HepG2 (cell line): ENCODE measurements around the gene ANKS1A. TPM values are rescaled to one million over a fixed set of nuclear protein-coding genes. Genes with fewer than 3 reads are reported as not detected.

Experiments
- ATAC-seq: fragments of 200-7000 bp; cut with Tn5 transposase; 3 replicates; pipeline ENCODE4 v1.9.1; 2020; ENCODE audit warnings: mild to moderate bottlenecking, moderate library complexity
- BruUV-seq: library from RNA; stranded (reverse); fragments of 400-500 nt; replicated peaks from 2 replicates; lab custom pipeline; 2021; lab: Mats Ljungman, UMichigan
- CTCF ChIA-PET: fragments of 300-600 bp; formaldehyde crosslinking; extraction: SDS; loops from one replicate; lab custom pipeline; 2021; ENCODE audit warnings: low total read pairs, inconsistent platforms, low intra/inter-chr PET ratio; lab: Yijun Ruan, JAX
- POLR2A ChIA-PET: fragments of 350-600 bp; sonication (Branson Sonifier 250); formaldehyde crosslinking; loops from one replicate; lab custom pipeline; 2020; ENCODE audit warnings: antibody characterized with exemption, inconsistent platforms; lab: Yijun Ruan, JAX
- DNase-seq: peaks from one replicate; pipeline ENCODE4 v3.0.0-alpha.2; 2015; ENCODE audit warnings: low spot score
- FAIRE-seq: peaks from 3 replicates; lab custom pipeline; 2011; peaks lifted over from hg19 to GRCh38; lab: Jason Lieb, UNC
- H2AFZ ChIP-seq: one replicate; pipeline ENCODE4 v1.6.1; 2011; ENCODE audit warnings: low read length, inconsistent platforms
- H3K27ac ChIP-seq: fragments of 300-600 bp; 3 replicates; pipeline ENCODE4 v1.8.0; 2011; ENCODE audit warnings: mixed run types, mild to moderate bottlenecking, mixed read lengths, low read length, inconsistent platforms; ENCODE audit not compliant: insufficient read depth; ENCODE audit errors: extremely low read length
- H3K27me3 ChIP-seq, 2 experiments: fragments of 200-600 bp in 1 of 2; 2 replicates in 1 of 2; 3 replicates in 1 of 2; pipeline versions ENCODE4 v1.6.0 to v1.8.0; 2011; ENCODE audit warnings: low read length in 2 of 2, mild to moderate bottlenecking in 2 of 2, moderate library complexity in 2 of 2, inconsistent platforms in 1 of 2; ENCODE audit not compliant: insufficient read depth in 2 of 2, control insufficient read depth in 1 of 2
- H3K36me3 ChIP-seq, 2 experiments: fragments of 200-600 bp in 1 of 2; replicated peaks in 1 of 2; 2 replicates in 1 of 2; 3 replicates in 1 of 2; pipeline versions ENCODE4 v1.5.1 to v1.8.0; 2011; ENCODE audit warnings: low read length in 2 of 2, inconsistent platforms in 1 of 2; ENCODE audit not compliant: insufficient read depth in 2 of 2, control insufficient read depth in 1 of 2
- H3K4me1 ChIP-seq: 2 replicates; pipeline ENCODE4 v1.5.1; 2012; ENCODE audit warnings: low read length, inconsistent platforms; ENCODE audit not compliant: insufficient read depth
- H3K4me2 ChIP-seq: 2 replicates; pipeline ENCODE4 v1.6.0; 2011; ENCODE audit warnings: low read depth, low read length, inconsistent platforms
- H3K4me3 ChIP-seq, 3 experiments: fragments of 200-600 bp in 1 of 3; sonication (generic), shearing (Covaris generic) in 1 of 3; replicated peaks in 1 of 3; 2 replicates each; pipeline ENCODE4 v1.5.1; 2011 to 2016; ENCODE audit warnings: low read length in 3 of 3, inconsistent platforms in 2 of 3, low read depth in 2 of 3, mild to moderate bottlenecking in 2 of 3, control low read depth in 1 of 3, mixed read lengths in 1 of 3; ENCODE audit not compliant: insufficient read depth in 1 of 3
- H3K79me2 ChIP-seq: one replicate; pipeline ENCODE4 v1.6.1; 2011; ENCODE audit warnings: low read length, inconsistent platforms; ENCODE audit not compliant: insufficient read depth
- H3K9ac ChIP-seq: 2 replicates; pipeline ENCODE4 v1.6.0; 2011; ENCODE audit warnings: mild to moderate bottlenecking, low read depth, low read length, inconsistent platforms; ENCODE audit not compliant: insufficient read depth
- H3K9me3 ChIP-seq: 2 replicates; pipeline ENCODE4 v1.5.1; 2012; ENCODE audit warnings: mild to moderate bottlenecking, low read length
- H4K20me1 ChIP-seq: 2 replicates; pipeline ENCODE4 v1.6.0; 2011; ENCODE audit warnings: inconsistent platforms, mild to moderate bottlenecking, low read length, moderate library complexity; ENCODE audit not compliant: insufficient read depth
- BCL3 ChIP-seq: sonication (generic); formaldehyde crosslinking; IDR thresholded peaks from 2 replicates; pipeline ENCODE4 v1.5.1; 2020; ENCODE audit warnings: mild to moderate bottlenecking, missing genetic modification reagents, moderate library complexity
- CBFB ChIP-seq: sonication (generic); formaldehyde crosslinking; IDR thresholded peaks from 2 replicates; pipeline ENCODE4 v1.4.0; 2020; ENCODE audit warnings: missing genetic modification reagents
- HIC2 ChIP-seq: sonication (generic); formaldehyde crosslinking; IDR thresholded peaks from 2 replicates; pipeline ENCODE4 v1.9.0; 2022; ENCODE audit warnings: low read depth, missing genetic modification reagents
- MAFK ChIP-seq, 2 experiments: IDR thresholded peaks in 1 of 2; conservative IDR thresholded peaks in 1 of 2; 2 replicates each; pipeline ENCODE4 v1.6.1; 2011; ENCODE audit warnings: improper control_type of control experiment in 2 of 2, low read length in 2 of 2
- MXI1 ChIP-seq: IDR thresholded peaks from 3 replicates; pipeline ENCODE4 v1.6.1; 2012; ENCODE audit warnings: low read depth, low read length, inconsistent platforms, borderline replicate concordance
- NFE2 ChIP-seq: sonication (generic); formaldehyde crosslinking; IDR thresholded peaks from 2 replicates; pipeline ENCODE4 v1.4.0; 2020; ENCODE audit warnings: missing genetic modification reagents
- NFE2L2 ChIP-seq: fragments of 150-350 bp; IDR thresholded peaks from 2 replicates; pipeline ENCODE4 v1.6.1; 2014; ENCODE audit warnings: low read length
- POLR2A ChIP-seq, 2 experiments: IDR thresholded peaks; 2 replicates each; pipeline ENCODE4 v1.6.1; 2011; ENCODE audit warnings: low read depth in 2 of 2, low read length in 2 of 2, mild to moderate bottlenecking in 1 of 2, moderate library complexity in 1 of 2; ENCODE audit not compliant: insufficient read depth in 1 of 2
- SRY ChIP-seq: sonication (generic); formaldehyde crosslinking; IDR thresholded peaks from 2 replicates; pipeline ENCODE4 v1.8.0; 2022; ENCODE audit warnings: mild to moderate bottlenecking, missing genetic modification reagents
- TOE1 ChIP-seq: sonication (generic); formaldehyde crosslinking; IDR thresholded peaks from 2 replicates; pipeline ENCODE4 v1.4.0; 2020; ENCODE audit warnings: mild to moderate bottlenecking, missing genetic modification reagents
- ZC3H4 ChIP-seq: sonication (generic); formaldehyde crosslinking; IDR thresholded peaks from 2 replicates; pipeline ENCODE4 v1.4.0; 2020; ENCODE audit warnings: missing genetic modification reagents, borderline replicate concordance
- ZMYM2 ChIP-seq: sonication (generic); formaldehyde crosslinking; IDR thresholded peaks from 2 replicates; pipeline ENCODE4 v1.8.0; 2022; ENCODE audit warnings: mild to moderate bottlenecking, missing genetic modification reagents
- ZNF296 ChIP-seq: sonication (generic); formaldehyde crosslinking; conservative IDR thresholded peaks from 2 replicates; pipeline ENCODE4 v1.5.0; 2020; ENCODE audit warnings: mild to moderate bottlenecking, missing genetic modification reagents
- ZNF674 ChIP-seq: sonication (generic); formaldehyde crosslinking; IDR thresholded peaks from 2 replicates; pipeline ENCODE4 v1.5.0; 2020; ENCODE audit warnings: low read depth, mild to moderate bottlenecking, missing genetic modification reagents
- WGBS: methylation state at CpG from one replicate; pipeline ENCODE4 v1.1.6; 2017; ENCODE audit warnings: low lambda C conversion rate; 5-methylcytosine and 5-hydroxymethylcytosine counted together
- in situ Hi-C: cut with HindIII; loops from 2 replicates; pipeline ENCODE4 v1.10.0; 2017; ENCODE audit warnings: low pct_unique_long_range_greater_than_20kb; ENCODE audit not compliant: extremely low pct_ligation_motif_present
- intact Hi-C: fragments of 100-400 bp; cut with micrococcal nuclease; formaldehyde crosslinking; loops from one replicate; pipeline ENCODE4 v1.10.0; 2022; ENCODE audit not compliant: unreplicated experiment
- polyA plus RNA-seq, 8 experiments: library from polyadenylated mRNA; depleted of rRNA in 3 of 8; stranded (reverse) in 7 of 8; unstranded in 1 of 8; fragments of >200 nt; fragmentation: Illumina TruSeq in 4 of 8; extraction: Trizol in 4 of 8; gene quantifications; 2 replicates each; pipeline versions ENCODE4 v1.2.1 to v1.2.3, GENCODE V29; 2011 to 2016; ENCODE audit warnings: low read depth in 4 of 8, missing spikeins in 1 of 8, mixed read lengths in 1 of 8; ENCODE audit not compliant: insufficient read depth in 1 of 8
- total RNA-seq, 5 experiments: library from RNA; depleted of rRNA; stranded (reverse); fragments of >200 nt; fragmentation: Illumina TruSeq; extraction: Trizol; gene quantifications; 2 replicates each; pipeline ENCODE4 v1.2.3, GENCODE V29; 2016; ENCODE audit warnings: low read depth in 1 of 5

Gene ANKS1A
- total and polyA plus RNA-seq, 2 of the 13 experiments (the other 11 are each of a cell fraction or from before 2014, with no cell fraction given) = 7.2 to 15.1 TPM

- Histone ChIP-seq H3K4me1 (no peaks in the 10 kb centered on the region), H3K4me2 (no peak overlapping the region), H2AFZ (no peak overlapping the region), H3K27ac (no peak overlapping the region), H3K9me3 (no peaks in the 10 kb centered on the region), H3K79me2 (no peaks in the 10 kb centered on the region), H3K4me3 (no peak overlapping the region), H3K27me3 (no peaks in the 10 kb centered on the region), H3K9ac (no peak overlapping the region), H4K20me1 (no peaks in the 10 kb centered on the region), H3K36me3 (peaks cover 12 to 43% of the 10 kb centered on the region in 2 experiments)
- POLR2A ChIA-PET = no interaction called here
- FAIRE-seq = no peak
- intact Hi-C loops = no loop called here
- in situ Hi-C loops = no loop called here
- WGBS = 95% methylated on average over 7 of the region's 7 CpGs
- no TSS peak for BruUV-seq
- ATAC-seq = no peak
- TF ChIP-seq ZNF674 (no peak), HIC2 (CRISPR knock-in tag) (no peak), MAFK (conservative IDR thresholded peaks at IDR 0.05 in 1 of 2, IDR thresholded peaks at IDR 0.05 in 1 of 2; ENCODE audit: low read length in 2 of 2) (peak; percentile 59 to 65), ZMYM2 (CRISPR knock-in tag) (no peak), MXI1 (no peak), BCL3 (CRISPR knock-in tag) (no peak), SRY (CRISPR knock-in tag) (no peak), CBFB (CRISPR knock-in tag) (no peak), TOE1 (CRISPR knock-in tag) (no peak), ZNF296 (no peak), NFE2 (CRISPR knock-in tag) (no peak), POLR2A (IDR thresholded peaks at IDR 0.05; ENCODE audit: insufficient read depth in 1 of 2, low read depth in 2 of 2, low read length in 2 of 2) (no peak), NFE2L2 (peak; percentile 58; the same call in 1 of the 2 replicates), ZC3H4 (CRISPR knock-in tag) (no peak)
- DNase-seq = no peak
- CTCF ChIA-PET = no interaction called here
Observed at GRCh38 chr6:34981951-34982350, 92.9 kb downstream of the ANKS1A start.
